Activated T-helper 1 cell treated with Interleukin-2 at 50 U/mL for 16 hours (primary cell): ENCODE results near the gene ERN1.
A peak's percentile ranks its signal among the peaks of the same experiment; 100 is the strongest.

Experiments used
- DNase-seq: peaks from one replicate; pipeline ENCODE4 v3.0.0-alpha.2; 2020; ENCODE audit warnings: low read depth

The ERN1 gene

DNA sequence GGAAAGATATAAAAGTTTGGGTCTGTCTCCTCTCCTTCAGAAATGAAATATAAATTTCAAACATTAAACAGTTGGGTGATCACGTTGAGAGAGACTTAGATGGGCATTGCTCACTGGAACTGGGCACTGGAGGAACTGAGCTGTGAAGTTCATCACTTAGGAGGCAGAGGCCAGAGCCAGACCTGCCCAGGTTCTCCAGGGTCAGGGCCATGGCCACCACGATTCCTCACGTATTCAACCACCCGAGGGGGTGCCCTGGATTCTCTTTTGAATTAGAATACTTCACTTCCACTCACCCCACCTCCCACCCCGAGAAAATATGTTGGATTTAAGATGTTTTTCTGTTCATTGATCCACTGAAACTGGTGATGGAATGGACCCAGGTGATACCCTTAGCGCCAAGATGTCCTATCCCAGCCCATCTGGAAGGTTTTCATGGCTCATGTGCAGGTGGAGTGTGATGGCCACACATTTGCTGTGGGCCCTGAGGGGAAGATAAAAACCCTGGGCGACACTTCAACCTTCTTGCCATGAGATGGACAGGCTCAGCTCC, 125.7 kb downstream of the ERN1 start:
- DNase-seq = no peak

DNA sequence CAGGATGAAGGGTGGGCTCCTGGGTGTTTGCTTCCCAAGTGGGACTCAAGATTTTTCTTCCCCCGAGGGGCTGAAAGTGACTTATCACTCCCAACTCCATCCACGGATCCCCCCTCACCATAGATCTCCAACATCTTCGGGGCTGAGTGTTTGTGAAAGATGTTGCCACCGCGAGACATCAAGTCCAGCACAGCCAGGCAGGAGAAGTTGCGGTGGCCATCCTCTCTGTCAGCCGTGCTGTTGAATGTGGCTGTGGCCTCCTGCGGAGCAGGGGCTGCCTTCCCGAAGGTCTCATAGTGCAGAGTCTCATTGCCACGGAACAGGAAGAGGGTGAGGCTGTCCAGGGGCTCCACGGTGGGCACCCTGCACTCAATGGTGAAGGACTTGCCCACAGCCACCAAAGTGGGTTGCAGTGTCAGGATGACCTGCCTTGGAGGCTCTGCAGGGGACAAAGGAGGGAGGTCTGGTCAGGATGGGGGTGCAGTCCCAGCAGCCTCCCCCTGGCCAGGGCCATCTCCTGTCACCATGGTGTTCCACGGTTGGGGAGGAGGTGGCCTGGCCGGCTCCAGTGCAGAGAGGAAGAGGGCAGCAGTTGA, 126.3 kb downstream of the ERN1 start:
- no peak for DNase-seq

DNA sequence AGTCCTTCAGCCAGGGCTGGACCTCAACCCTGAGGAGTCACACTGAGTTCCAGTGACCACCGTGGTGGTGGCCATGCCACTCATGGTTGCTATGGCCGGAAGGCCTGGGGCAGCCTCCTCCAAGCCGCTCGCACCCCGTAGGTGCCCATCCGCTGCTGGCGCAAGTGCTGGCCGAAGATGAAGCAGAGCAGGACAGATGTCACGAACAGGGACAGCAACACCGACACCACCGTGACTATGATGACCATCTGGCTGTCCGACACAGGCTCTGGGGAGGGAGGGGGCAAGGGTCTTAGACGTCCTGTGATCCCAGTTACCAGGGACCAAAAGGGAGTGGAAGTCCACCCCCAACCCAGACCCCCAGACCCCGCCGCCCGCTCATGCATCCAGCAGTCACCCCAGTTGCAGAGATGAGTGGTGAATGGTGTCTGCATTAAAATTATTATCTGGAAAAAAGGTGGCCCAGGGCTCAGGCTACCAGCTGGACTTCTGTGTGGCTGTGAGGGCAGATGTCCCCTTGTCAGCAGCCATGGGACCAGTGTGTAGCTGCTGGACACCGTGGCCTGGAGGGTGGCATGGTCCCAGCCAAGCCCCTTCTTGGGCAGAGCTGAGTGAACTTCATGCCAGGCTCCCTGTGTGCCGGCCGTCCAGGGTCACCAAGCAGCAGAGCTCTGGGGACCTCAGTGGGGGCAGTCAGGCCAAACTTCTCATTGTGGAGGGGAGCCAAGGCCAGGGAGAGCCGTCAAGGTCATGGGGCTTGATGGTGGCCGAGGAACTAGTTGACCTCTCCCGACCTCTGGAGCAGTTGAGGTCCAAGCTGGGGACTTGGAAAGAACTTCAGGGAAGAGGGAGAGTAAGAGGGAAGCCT, 127.1 kb downstream of the ERN1 start:
- no peak for DNase-seq

GRCh38 chr17:64001763-64002529, 128.0 kb downstream of the ERN1 start:
- DNase-seq = no peak

DNA sequence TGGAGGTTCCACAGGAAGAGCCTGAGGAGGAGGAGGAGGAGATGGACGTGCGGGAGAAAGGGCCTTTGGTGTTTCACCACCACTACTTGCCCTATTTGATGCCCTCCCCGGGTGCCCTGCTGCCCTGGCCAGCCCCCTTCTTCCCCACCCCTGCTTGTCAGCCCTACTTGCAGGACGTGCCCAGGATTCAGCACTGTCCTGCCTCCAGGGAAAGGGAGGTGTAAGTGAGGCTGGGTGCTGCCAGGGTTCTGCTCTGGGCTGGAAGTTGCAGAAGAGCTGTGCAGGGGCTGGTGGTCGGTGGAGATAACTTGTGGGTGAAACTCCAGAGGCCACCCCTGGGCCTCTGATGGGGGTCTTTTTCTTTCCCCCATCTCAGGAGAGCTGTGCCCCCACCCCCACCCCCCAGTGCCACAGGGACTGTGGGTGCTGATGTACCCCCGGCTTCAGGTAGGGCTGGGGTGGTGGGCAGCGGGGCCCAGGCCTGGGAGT, 128.8 kb downstream of the ERN1 start:
- no peak for DNase-seq

DNA sequence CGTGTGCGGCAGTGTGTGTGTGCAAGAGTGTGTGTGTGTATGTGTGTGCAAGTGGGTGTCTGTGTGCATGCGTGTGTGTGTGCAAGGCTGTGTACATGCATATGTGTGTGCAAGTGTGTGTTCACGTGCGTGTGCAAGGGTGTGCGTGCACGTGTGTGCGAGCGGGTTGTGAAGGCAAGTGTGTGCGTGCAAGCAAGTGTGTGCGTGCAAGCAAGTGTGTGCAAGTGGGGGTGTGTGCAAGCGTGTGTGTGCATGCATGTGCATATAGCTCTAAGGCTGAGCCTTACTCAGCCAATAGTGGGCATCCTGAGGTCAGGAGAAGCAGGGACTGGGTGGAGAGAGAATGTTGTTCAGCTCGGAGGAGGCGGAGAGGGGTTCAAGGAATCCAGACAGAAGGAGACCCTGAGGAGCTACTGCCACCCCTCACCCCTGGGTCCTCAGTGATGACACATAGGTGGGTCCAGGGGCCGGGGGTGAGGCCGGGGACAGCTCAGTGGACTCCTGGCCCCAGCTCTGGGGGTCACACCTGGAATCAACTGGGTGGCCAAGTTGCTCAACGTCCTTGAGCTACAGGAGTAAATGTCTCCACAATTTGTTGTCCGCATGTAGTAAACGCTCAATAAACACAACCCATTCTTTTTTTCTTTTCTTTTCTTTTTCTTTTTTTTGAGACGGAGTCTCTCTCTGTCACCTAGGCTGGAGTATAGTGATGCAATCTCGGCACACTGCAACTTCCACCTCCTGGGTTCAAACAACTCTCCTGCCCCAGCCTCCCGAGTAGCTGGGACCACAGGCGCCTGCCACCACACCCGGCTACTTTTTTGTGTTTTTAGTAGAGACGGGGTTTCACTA, 130.0 kb downstream of the ERN1 start:
- no peak for DNase-seq

- no peak for DNase-seq
These were observed 130.9 kb downstream of the ERN1 start for GRCh38 chr17:63998721-63999679.

DNA sequence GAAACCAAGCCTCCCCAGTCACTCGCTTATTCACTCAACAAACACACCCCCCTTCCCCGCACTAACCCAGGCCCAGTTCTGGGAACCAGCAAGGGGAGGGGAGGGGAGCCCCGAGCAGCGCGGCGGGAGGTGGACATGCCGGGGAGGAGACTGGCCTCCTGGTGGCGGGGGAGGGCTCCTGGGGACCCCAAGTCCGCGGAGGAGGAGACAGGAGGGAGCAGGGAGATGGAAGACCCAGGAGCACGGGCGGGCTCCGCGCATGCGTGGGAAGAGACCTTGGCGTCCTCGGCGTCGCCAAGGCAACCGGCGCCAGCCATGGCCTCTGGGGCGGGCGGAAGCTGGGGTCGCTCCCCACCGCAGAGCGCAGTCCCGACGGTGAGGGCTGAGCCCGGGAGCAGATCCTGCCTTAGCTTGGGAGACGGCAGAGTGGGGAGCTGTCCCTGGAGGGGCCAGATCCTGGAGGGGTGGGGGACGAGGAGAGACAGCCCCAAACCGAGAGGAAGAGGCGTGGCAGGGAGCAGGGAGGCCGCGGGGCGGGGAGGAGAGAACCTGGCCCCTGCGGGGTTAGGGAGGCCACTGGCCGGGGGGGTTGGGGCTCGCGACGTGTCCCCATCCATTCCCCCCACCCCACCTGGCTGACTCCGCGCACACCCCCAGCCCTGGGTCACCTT, 131.8 kb downstream of the ERN1 start, which contains the start of gene PRR29:
PRR29 (plus strand) TSS at position 302 of the 671 bp plus-strand sequence; CDS start at position 316, 14 bp downstream.
- peak; percentile 69 for DNase-seq

- DNase-seq = no peak
These were observed 132.4 kb downstream of the ERN1 start for GRCh38 chr17:63997341-63998048.

DNA sequence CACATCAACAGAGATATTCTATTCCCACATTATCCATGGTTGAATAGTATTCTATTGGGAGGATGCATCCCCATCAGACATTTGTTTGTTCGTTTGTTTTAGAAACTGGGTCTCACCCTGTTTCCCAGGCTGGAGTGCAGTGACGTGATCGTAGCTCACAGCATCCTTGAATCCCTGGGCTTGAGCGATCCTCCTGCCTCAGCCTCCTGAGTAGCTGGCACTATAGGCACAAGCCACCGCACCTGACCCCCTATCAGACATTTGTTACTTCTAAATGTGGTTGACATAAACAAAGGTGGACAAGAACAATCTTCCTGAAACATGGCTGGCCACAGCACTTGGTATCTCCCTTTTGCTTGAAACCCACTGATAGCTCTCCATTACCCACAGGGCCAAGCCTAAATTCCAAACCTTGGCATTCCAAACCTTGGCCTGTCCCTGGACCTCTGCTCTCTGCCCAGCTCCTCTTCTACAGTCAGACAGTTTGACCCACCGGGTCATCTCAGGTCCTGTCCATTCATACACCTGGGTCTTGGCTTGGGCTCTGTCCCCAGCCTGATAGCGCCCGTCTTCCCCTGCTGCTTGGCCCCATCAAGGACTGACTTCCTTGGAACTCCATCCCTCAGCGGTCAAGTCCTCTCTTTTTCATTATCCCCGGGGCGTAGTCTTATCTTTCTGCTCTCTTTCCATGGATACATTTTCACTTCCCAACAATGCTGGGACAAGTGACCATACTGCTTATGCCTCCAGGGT, 133.3 kb downstream of the ERN1 start:
- DNase-seq = no peak

GRCh38 chr17:63995626-63996025, 134.3 kb downstream of the ERN1 start:
- DNase-seq = no peak

DNA sequence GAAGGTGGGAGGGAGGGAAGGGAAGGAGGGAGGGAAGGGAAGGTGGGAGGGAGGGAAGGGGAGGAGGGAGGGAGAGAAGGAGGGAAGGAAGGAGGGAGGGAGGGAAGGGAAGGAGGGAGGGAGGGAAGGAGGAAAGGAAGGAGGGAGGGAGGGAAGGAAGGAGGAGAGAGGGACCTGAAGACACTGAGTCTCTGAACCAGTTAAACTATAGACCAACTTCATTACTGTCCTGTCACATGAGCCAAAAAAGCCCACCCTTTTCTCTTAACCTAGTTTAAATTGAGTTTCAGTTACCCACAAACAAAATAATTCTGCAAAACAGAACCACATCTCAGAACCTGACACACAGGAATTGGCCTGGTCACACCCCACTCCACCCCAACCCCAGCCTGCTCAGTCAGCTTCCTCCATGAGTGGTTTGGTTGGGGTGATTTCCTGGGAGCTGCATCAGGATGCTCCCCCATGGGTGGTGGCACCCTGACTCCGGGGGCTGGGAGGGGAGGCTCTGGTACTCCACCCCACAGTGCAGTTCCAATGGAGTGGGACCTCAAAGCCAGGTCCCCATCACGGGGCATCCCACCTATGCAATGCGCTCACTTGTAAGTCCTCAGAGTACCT, 136.5 kb downstream of the ERN1 start:
- peak; percentile 12 for DNase-seq

- DNase-seq = no peak
These were observed 138.3 kb downstream of the ERN1 start for GRCh38 chr17:63991611-63992010.

- no peak for DNase-seq
These were observed 140.2 kb downstream of the ERN1 start for GRCh38 chr17:63989622-63990345.
